ENCODE data around the gene GPR17. TPM values are rescaled to one million over a fixed set of nuclear protein-coding genes. Genes with fewer than 3 reads are reported as not detected.

GPR17 gene
- total RNA-seq, 8 experiments from 2014 or later, result 0.27 to 1.7 (median 0.45) TPM; not detected in 1

- Histone ChIP-seq H3K27ac (no peak overlapping the region), H3K4me3 (no peak overlapping the region), H3K4me1 (replicated peaks in 1 of 2) (no peaks in the 10 kb centered on the region)
- in situ Hi-C loops (cut with MboI; ENCODE audit: low pct_unique_long_range_greater_than_20kb in 2 of 9, low sequenced_read_pairs in 9 of 9, unreplicated experiment in 9 of 9), result no loop called here
- ATAC-seq (replicated peaks in 6 of 8), result no peak
- WGBS, 10 experiments, result 60 to 89% (median 83%) methylated on average over 1 to 12 of the region's 25 CpGs; no CpG with 5 or more reads in 4 of the 10 experiments
These were observed 37.6 kb upstream of the GPR17 start for GRCh38 chr2:127608061-127609030.

- in situ Hi-C loops (cut with MboI; ENCODE audit: low pct_unique_long_range_greater_than_20kb in 2 of 9, low sequenced_read_pairs in 9 of 9, unreplicated experiment in 9 of 9), result no loop called here
- WGBS, 10 experiments, result 76 to 100% (median 91%) methylated on average over 1 to 6 of the region's 24 CpGs; no CpG with 5 or more reads in 5 of the 10 experiments
- H3K4me3 ChIP-seq, result no peak overlapping the region
- ATAC-seq (replicated peaks in 6 of 8), result no peak
- no peak overlapping the region for H3K27ac ChIP-seq
- no peaks in the 10 kb centered on the region for H3K4me1 ChIP-seq (replicated peaks in 1 of 2)
These were observed 36.8 kb upstream of the GPR17 start for GRCh38 chr2:127609031-127609751.

DNA sequence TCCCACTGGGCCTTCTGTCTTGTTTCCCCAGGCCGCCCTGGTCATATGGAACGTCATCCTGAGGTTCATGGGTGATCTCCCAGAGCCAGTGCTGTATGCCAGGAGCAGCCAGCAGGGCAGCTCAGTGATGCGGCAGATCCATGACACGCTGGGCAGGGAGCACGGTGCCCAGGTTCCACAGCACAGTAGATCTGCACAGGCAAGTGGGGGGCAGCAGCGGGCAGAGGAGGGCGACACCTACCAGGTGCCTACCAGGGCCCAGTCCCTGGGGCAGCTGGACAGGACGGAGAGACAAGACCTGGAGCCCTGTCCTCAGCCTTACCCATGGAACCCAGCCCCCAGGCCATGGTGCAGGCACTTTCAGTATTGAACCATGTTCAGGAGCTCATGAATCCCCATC lies 36.1 kb upstream of the GPR17 start:
- H3K4me1 ChIP-seq (replicated peaks in 1 of 2), result no peaks in the 10 kb centered on the region
- no peak for ATAC-seq (replicated peaks in 6 of 8)
- no peak overlapping the region for H3K4me3 ChIP-seq
- in situ Hi-C loops (cut with MboI; ENCODE audit: low pct_unique_long_range_greater_than_20kb in 2 of 9, low sequenced_read_pairs in 9 of 9, unreplicated experiment in 9 of 9), result no loop called here
- WGBS, 10 experiments, result 60 to 100% (median 92%) methylated on average over 1 to 2 of the region's 8 CpGs; no CpG with 5 or more reads in 6 of the 10 experiments
- no peak overlapping the region for H3K27ac ChIP-seq

- WGBS, 10 experiments, result 60% methylated on average over 1 of the region's 1 CpG; no CpG with 5 or more reads in 9 of the 10 experiments
- H3K4me1 ChIP-seq (replicated peaks in 1 of 2), result no peaks in the 10 kb centered on the region
- no peak overlapping the region for H3K27ac ChIP-seq
- in situ Hi-C loops (cut with MboI; ENCODE audit: low pct_unique_long_range_greater_than_20kb in 2 of 9, low sequenced_read_pairs in 9 of 9, unreplicated experiment in 9 of 9), result no loop called here
- no peak for ATAC-seq (replicated peaks in 6 of 8)
- H3K4me3 ChIP-seq, result no peak overlapping the region
These were observed 35.4 kb upstream of the GPR17 start for GRCh38 chr2:127610561-127610960.

DNA sequence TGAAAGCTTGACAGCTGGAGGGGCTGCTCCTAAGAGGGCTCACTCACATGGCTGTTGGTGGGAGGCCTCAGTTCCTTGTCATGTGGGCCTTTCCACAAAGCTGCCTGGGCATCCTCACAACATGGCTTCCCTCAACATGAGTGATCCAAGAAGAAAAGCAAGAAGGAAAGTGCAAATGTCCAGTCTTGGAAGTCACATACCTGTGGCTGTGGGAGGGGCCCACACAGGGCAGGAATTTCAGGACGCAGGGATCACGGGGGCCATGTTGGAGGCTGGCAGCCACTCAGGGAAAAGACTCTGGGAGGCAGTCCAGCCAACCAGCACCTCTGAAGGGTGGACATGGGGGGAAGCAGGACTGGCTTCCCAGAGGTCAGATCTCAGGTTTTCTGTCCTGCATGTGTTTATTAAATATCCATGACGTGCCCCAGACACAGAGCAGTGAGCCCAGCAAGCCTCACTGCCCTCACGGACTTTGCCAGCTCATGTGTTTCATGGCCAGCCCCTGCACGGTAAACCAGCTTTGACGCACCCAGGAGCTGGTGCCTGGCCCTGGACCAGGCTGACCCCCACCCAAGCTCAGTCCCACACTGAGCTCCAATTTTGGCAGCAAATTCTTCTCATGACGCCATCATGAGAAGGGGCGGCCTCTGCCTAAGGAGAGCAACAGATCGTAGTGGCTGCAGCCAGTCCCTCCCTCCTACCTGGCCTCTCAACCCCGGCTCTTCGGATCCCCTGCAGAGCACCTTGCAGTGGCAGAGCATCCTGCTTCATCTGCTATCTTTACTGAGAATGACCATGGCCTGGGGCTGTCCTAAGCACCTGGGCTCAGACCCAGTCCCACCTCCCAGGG lies 34.7 kb upstream of the GPR17 start:
- no peaks in the 10 kb centered on the region for H3K4me1 ChIP-seq (replicated peaks in 1 of 2)
- no peak overlapping the region for H3K4me3 ChIP-seq
- WGBS, 10 experiments, result 33 to 94% (median 55%) methylated on average over 1 to 5 of the region's 11 CpGs; no CpG with 5 or more reads in 5 of the 10 experiments
- ATAC-seq (replicated peaks in 6 of 8), result no peak
- in situ Hi-C loops (cut with MboI; ENCODE audit: low pct_unique_long_range_greater_than_20kb in 2 of 9, low sequenced_read_pairs in 9 of 9, unreplicated experiment in 9 of 9), result no loop called here
- no peak overlapping the region for H3K27ac ChIP-seq

DNA sequence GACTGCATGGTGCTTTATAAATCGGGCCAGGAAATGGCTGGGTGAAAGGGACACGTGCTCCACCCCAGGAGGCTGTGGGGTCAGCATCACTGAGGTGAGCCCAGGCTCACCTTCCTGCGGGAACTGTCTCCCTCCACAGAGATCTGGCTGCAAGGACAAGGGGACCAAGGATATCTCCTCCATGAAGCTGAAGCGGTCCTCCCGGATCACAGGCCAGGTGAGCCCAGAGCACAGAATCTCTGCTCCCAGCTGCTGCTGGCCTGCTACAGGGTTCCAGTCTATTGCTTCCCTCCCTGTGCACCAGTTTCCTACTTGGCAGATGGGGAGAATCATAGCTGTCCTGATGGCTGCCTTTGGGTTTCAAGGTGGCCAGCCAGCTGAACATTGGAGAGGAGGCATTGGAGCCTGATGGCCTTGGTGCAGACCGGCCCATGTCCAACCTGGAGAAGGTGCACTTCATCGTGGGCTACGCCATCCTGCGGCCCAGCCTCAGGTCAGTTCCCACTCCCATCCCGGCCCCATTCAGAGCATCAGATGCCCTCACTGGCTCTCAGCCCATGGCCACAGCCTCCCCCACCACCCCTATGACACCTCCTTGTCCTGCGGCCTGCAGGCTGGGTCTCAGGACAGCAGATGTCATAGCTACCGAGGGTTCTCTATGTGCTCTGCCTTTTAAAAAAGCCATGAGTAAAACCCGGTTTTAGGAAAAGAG lies 33.7 kb upstream of the GPR17 start:
- in situ Hi-C loops (cut with MboI; ENCODE audit: low pct_unique_long_range_greater_than_20kb in 2 of 9, low sequenced_read_pairs in 9 of 9, unreplicated experiment in 9 of 9), result no loop called here
- WGBS, 10 experiments, result 24 to 94% (median 67%) methylated on average over 3 to 9 of the region's 13 CpGs; no CpG with 5 or more reads in 4 of the 10 experiments
- no peak overlapping the region for H3K27ac ChIP-seq
- no peak overlapping the region for H3K4me3 ChIP-seq
- no peaks in the 10 kb centered on the region for H3K4me1 ChIP-seq (replicated peaks in 1 of 2)
- ATAC-seq (replicated peaks in 6 of 8), result no peak

DNA sequence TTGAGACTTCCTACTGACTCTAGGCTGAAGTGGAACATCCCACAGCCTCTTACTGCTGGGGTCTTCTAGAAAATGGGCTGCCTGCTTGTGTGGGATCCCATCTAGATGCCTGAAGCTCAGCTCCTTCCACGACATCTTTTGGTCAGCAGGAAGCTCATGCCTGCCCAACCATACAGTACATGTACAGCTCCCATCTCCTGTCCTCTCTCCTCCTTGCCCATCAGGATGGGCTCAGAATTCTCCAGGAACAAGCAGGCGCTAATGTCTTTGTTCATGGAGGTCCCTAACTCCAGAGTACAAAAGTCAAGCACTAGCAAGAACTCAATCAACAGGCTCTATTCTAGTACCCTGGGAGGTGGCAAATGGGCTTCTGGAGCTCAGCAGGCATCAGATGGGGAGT lies 31.7 kb upstream of the GPR17 start:
- in situ Hi-C loops (cut with MboI; ENCODE audit: low pct_unique_long_range_greater_than_20kb in 2 of 9, low sequenced_read_pairs in 9 of 9, unreplicated experiment in 9 of 9), result no loop called here
- Histone ChIP-seq H3K4me3 (no peak overlapping the region), H3K27ac (no peak overlapping the region), H3K4me1 (replicated peaks in 1 of 2) (no peaks in the 10 kb centered on the region)
- no peak for ATAC-seq (replicated peaks in 6 of 8)
- 33 to 83% (median 82%) methylated on average over 1 to 2 of the region's 2 CpGs; no CpG with 5 or more reads in 7 of the 10 experiments for WGBS, 10 experiments

DNA sequence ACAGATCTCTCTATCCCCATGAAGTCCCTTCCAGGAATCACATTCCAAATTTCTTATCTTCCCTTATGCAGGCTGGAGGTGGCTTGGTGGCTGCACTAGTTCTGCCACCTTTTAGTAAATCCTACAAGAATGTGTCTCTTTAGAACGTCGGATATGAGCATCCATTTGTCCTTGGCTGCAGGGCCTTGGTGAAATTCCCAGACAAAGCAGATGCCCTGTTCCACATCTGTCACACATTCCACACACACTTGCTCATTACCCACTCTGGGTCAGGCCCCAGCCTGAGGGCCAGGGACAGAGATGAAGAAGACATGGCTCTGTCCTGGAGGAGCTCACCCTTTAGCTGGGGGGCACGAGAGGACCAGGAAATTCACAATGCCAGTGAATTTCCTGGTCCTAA lies 31.2 kb upstream of the GPR17 start:
- Histone ChIP-seq H3K4me1 (replicated peaks in 1 of 2) (no peaks in the 10 kb centered on the region), H3K4me3 (no peak overlapping the region), H3K27ac (no peak overlapping the region)
- WGBS, 10 experiments, result 20 to 80% (median 40%) methylated on average over 1 of the region's 3 CpGs; no CpG with 5 or more reads in 7 of the 10 experiments
- in situ Hi-C loops (cut with MboI; ENCODE audit: low pct_unique_long_range_greater_than_20kb in 2 of 9, low sequenced_read_pairs in 9 of 9, unreplicated experiment in 9 of 9), result no loop called here
- no peak for ATAC-seq (replicated peaks in 6 of 8)

DNA sequence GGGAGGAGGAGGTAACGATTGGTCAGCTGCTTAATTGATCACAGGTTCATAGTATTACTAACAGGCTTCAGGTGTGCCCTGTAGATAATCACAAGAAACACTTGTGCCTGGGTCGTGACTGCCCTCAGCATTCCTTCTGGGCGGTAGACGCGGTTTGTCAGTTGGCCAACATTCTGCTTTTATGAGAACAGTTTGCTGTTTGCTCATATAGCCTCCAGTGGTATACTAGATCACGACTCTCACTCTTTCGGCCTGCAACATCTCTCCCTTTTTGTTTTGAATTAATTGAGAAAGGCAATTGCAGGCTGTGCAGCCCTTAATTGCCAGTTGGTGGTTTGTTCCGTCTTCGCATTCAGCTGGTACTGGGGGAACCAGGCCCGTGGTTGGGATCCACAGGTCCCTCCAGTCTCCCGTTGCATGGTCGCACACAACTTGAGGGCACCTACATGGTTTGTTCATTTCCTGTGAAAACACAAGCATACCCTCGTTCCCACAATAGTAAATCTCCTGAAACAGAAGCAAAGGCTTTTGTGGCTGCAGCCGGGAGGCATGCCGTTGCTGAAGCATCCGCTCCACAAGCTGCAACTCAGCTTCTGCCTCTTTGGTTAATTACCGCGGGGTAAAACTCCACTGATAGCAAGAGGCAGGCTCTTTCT lies 30.3 kb upstream of the GPR17 start:
- no peak overlapping the region for H3K27ac ChIP-seq
- ATAC-seq (replicated peaks in 6 of 8), result no peak
- H3K4me3 ChIP-seq, result no peak overlapping the region
- in situ Hi-C loops (cut with MboI; ENCODE audit: low pct_unique_long_range_greater_than_20kb in 2 of 9, low sequenced_read_pairs in 9 of 9, unreplicated experiment in 9 of 9), result no loop called here
- 17 to 87% (median 76%) methylated on average over 1 to 11 of the region's 18 CpGs; no CpG with 5 or more reads in 2 of the 10 experiments for WGBS, 10 experiments
- H3K4me1 ChIP-seq (replicated peaks in 1 of 2), result no peaks in the 10 kb centered on the region

DNA sequence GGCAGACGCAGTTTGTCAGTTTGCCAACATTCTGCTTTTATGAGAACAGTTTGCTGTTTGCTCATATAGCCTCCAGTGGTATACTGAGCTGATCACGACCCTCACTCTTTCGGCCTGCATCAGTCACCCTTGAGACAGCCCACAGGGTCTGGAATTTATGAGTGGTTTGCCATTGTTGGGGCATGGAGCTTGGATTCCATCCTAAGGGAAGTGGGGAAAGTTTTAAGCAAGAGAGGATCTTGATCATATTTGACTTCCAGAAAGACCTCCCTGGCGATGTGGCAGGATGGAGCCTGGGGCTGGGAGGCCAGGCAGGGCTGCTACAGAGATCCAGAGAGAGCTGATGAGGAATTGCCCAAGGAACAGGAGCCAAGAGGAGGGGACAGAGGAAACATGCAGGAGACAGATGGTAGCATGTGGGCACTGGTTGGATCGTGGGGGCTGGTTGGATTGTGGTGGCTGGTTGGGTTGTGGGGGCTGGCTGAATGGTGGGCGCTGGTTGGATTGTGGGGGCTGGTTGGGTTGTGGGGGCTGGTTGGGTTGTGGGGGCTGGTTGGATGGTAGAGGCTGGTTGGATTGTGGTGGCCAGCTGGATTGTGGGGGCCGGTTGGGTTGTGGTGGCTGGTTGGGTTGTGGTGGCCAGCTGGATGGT lies 27.3 kb upstream of the GPR17 start:
- no peak for ATAC-seq (replicated peaks in 6 of 8)
- 37 to 100% (median 75%) methylated on average over 1 to 4 of the region's 7 CpGs; no CpG with 5 or more reads in 5 of the 10 experiments for WGBS, 10 experiments
- in situ Hi-C loops (cut with MboI; ENCODE audit: low pct_unique_long_range_greater_than_20kb in 2 of 9, low sequenced_read_pairs in 9 of 9, unreplicated experiment in 9 of 9), result no loop called here

GRCh38 chr2:127619203-127619590 lies 26.8 kb upstream of the GPR17 start:
- in situ Hi-C loops (cut with MboI; ENCODE audit: low pct_unique_long_range_greater_than_20kb in 2 of 9, low sequenced_read_pairs in 9 of 9, unreplicated experiment in 9 of 9), result no loop called here
- WGBS, 10 experiments, result 100% methylated on average over 1 of the region's 6 CpGs; no CpG with 5 or more reads in 8 of the 10 experiments
- Histone ChIP-seq H3K27ac (no peak overlapping the region), H3K4me1 (replicated peaks in 1 of 2) (no peaks in the 10 kb centered on the region), H3K4me3 (no peak overlapping the region)
- no peak for ATAC-seq (replicated peaks in 6 of 8)

More for the DNA sequence above, 27.3 kb upstream of the GPR17 start:
- Histone ChIP-seq H3K27ac (no peak overlapping the region), H3K4me1 (replicated peaks in 1 of 2) (no peaks in the 10 kb centered on the region), H3K4me3 (no peak overlapping the region)

Measured in motor neuron (in vitro differentiated cells).